Ovary (tissue), 9 donors: ENCODE results near the gene DRAP1. TPM values are rescaled to one million over a fixed set of nuclear protein-coding genes. Genes with fewer than 3 reads are reported as not detected.

Experiments
- DNase-seq, 5 donors: peaks; one replicate each; pipeline ENCODE4 v3.0.0-alpha.2; 2019 to 2020
- H3K27ac ChIP-seq, 2 donors: fragments of 200-600 bp; one replicate each; pipeline versions ENCODE4 v1.5.1 to v1.8.0; 2019 to 2022
- H3K27me3 ChIP-seq: fragments of 200-600 bp; one replicate; pipeline ENCODE4 v1.8.0; 2022
- H3K36me3 ChIP-seq: fragments of 200-600 bp; sonication (generic); one replicate; pipeline ENCODE4 v1.5.1; 2019
- H3K4me1 ChIP-seq: one replicate; pipeline ENCODE4 v1.8.1; 2013; ENCODE audit warnings: mild to moderate bottlenecking, moderate library complexity; ENCODE audit not compliant: insufficient read depth
- H3K4me3 ChIP-seq: fragments of 200-600 bp; sonication (generic); one replicate; pipeline ENCODE4 v1.5.1; 2017
- H3K9me3 ChIP-seq, 2 donors: fragments of 200-600 bp in 1 of 2; sonication (generic) in 1 of 2; one replicate each; pipeline versions ENCODE4 v1.5.1 to v1.8.1; 2013 to 2019; ENCODE audit warnings: mild to moderate bottlenecking in 1 of 2, moderate library complexity in 1 of 2
- EP300 ChIP-seq: sonication (generic); formaldehyde crosslinking; IDR thresholded peaks from one replicate; pipeline ENCODE4 v1.6.1; 2017; ENCODE audit warnings: antibody characterized with exemption
- POLR2A ChIP-seq: fragments of 450-650 bp; IDR thresholded peaks from one replicate; pipeline ENCODE4 v1.6.1; 2017; ENCODE audit warnings: antibody characterized with exemption, mild to moderate bottlenecking, moderate library complexity
- WGBS, 3 donors: extraction: QIAGEN DNeasy Blood & Tissue Kit in 1 of 3; methylation state at CpG; one replicate each; pipeline versions ENCODE4 v1.1.5 to v1.1.7; 2013 to 2017; 5-methylcytosine and 5-hydroxymethylcytosine counted together
- intact Hi-C, 4 donors: fragments of 100-400 bp; cut with DNase I; formaldehyde crosslinking; loops; one replicate each; pipeline versions ENCODE4 v1.11.0 to v1.15.1; 2022 to 2023
- polyA plus RNA-seq, 2 donors: library from polyadenylated mRNA; stranded (reverse); fragments of 200-250 nt in 1 of 2; fragments of 350-450 nt in 1 of 2; fragmentation: Illumina TruSeq in 1 of 2; extraction: RNeasy Lipid Tissue Mini Kit (QIAGEN cat#74804) in 1 of 2; gene quantifications; one replicate each; pipeline ENCODE4 v1.2.3, GENCODE V29; 2013 to 2014
- total RNA-seq, 7 donors: library from RNA; depleted of rRNA in 2 of 7; stranded (reverse); fragments of >200 nt in 2 of 7; fragmentation: NEBNext Ultra II Directional in 3 of 7; extraction: Animal tissue kit (Norgen Biotek cat#: 25700) in 3 of 7; gene quantifications; one replicate each; pipeline versions ENCODE4 v1.1.0 to v1.2.4, GENCODE V29; 2016 to 2023
- TF ChIP-seq, protein P1 (sequence below), 3 donors: fragments of 450-650 bp in 2 of 3; fragments of 200-600 bp in 1 of 3; IDR thresholded peaks; one replicate each; pipeline versions ENCODE4 v1.5.1 to v1.8.0; 2016 to 2022; ENCODE audit warnings: antibody characterized with exemption in 3 of 3, mild to moderate bottlenecking in 1 of 3
- donor health status: DM: no; HTN: no; CAD: no; lungs with moderate emphysema.
- donor health status: DM: no; HTN: no; CAD: no.
- donor health status: Bipolar disorder and iron deficiency.
- donor health status: DM: yes; HTN: yes; CAD: no.
- donor health status: DM: no; HTN: no; CAD: no.
- donor health status: DM: yes; HTN: yes; CAD: no.

The DRAP1 gene
- total and polyA plus RNA-seq, 9 donors, result 22.2 to 86.7 (median 78.3) TPM

DNA sequence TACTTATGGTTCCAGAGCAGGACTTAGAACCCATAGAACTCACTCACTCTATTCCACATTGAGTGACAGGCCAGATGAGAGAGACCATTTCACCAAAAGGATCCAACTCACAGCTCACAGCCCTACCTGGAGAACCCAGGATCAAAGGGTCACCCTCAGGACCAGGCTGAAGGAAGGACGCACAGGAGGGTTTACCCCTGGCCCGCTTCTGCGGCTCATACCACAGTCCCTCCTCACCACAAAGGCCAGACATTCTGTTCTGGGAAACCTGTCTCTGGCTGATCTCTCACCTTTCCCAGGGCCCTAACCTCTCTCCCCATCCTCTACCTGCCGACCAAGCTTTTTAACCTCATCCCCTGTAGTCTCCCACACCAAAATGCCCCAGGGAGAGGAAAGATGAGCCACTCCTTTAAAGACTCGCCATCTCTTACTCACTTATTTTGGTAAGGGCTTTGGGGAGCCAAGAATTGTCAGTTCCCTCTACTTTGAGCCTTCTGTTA, 23.7 kb upstream of the DRAP1 start:
- H3K36me3 ChIP-seq, result no peaks in the 10 kb centered on the region
- H3K27me3 ChIP-seq, result peaks cover 4% of the 10 kb centered on the region
- DNase-seq, result no peak
- H3K4me3 ChIP-seq, result no peak overlapping the region
- intact Hi-C loops, result no loop called here
- no peaks in the 10 kb centered on the region for H3K9me3 ChIP-seq
- no peak overlapping the region for H3K27ac ChIP-seq
- TF ChIP-seq EP300, result no peak
- TF ChIP-seq POLR2A, result no peak
- TF ChIP-seq, protein P1, sequence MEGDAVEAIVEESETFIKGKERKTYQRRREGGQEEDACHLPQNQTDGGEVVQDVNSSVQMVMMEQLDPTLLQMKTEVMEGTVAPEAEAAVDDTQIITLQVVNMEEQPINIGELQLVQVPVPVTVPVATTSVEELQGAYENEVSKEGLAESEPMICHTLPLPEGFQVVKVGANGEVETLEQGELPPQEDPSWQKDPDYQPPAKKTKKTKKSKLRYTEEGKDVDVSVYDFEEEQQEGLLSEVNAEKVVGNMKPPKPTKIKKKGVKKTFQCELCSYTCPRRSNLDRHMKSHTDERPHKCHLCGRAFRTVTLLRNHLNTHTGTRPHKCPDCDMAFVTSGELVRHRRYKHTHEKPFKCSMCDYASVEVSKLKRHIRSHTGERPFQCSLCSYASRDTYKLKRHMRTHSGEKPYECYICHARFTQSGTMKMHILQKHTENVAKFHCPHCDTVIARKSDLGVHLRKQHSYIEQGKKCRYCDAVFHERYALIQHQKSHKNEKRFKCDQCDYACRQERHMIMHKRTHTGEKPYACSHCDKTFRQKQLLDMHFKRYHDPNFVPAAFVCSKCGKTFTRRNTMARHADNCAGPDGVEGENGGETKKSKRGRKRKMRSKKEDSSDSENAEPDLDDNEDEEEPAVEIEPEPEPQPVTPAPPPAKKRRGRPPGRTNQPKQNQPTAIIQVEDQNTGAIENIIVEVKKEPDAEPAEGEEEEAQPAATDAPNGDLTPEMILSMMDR (IDR thresholded peaks at IDR 0.05), result no peak
- peaks cover 16% of the 10 kb centered on the region for H3K4me1 ChIP-seq
- WGBS, 3 donors, result 89 to 92% (median 92%) methylated on average over 5 of the region's 5 CpGs

DNA sequence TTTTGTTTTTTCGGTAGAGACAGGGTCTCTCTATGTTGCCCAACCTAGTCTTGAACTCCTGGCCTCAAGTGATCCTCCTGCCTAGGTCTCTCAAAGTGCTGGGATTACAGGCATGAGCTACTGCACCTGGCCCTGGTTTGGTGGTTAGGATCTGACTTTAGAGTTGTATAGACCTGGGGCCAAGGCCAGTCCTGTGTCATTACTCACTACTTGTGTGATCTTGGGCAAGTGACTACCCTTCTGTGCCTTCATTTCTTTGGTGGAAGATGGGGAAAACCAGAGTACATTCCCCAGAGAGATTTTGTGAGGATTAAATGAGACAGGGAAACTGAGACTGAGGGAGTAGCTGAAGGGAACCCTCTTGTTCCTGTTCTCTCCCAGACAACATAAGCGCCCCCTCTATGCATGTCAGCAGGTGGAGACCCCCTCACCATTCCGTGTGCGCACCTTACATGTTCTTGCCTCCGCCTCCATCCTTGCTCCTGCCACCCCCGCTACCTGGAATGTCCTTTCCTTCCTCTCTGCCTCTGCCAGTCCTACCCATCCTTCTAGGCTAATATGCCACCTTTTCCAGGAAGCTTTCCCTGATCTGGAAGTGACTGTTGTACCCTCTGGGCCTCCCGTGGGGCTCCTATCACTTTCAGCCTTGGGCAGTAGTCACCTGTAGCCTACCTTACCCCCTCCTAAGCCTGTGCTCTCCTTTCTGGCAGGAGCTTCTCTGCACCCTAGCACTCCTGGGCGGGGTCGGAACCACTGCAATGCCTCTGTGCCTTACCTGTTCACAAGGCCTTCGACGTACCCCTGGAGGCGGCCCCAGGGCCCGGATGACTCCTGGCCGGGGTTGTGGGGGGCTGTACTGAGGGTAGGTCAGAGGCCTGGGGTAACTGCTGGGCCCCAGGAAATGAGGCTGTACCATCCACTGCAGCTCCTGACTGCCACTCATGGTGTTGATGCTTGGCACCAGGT, 22.9 kb upstream of the DRAP1 start:
- 82 to 89% (median 87%) methylated on average over 14 of the region's 14 CpGs for WGBS, 3 donors
- DNase-seq, result no peak
- peaks cover 14% of the 10 kb centered on the region for H3K4me1 ChIP-seq

DNA sequence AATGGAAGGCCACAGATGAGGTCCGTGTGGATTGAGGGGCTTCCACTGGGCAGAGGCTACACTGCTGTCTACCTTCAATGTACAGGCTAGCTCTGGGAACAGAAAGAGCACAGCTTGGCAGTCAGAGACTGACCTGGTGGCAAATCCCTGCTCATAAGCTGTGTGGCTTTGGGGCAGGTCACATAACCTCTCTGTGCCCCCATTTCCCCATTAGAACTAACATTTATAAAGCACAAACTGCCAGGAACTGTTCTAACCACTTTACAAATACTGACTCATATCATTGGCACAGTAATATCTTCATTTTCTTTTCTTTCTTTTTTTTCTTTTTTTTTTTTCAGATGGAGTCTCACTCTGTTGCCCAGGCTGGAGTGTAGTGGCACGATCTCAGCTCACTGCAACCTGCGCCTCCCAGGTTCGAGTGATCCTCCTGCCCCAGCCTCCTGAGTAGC, 22.2 kb upstream of the DRAP1 start:
- Histone ChIP-seq H3K4me1 (peaks cover 12% of the 10 kb centered on the region), H3K4me3 (no peak overlapping the region), H3K27ac (no peak overlapping the region), H3K27me3 (peaks cover 4% of the 10 kb centered on the region), H3K9me3 (no peaks in the 10 kb centered on the region), H3K36me3 (no peaks in the 10 kb centered on the region)
- WGBS, 3 donors, result 84 to 88% (median 88%) methylated on average over 4 of the region's 4 CpGs
- DNase-seq, result no peak
- intact Hi-C loops, result no loop called here
- TF ChIP-seq, protein P1 (IDR thresholded peaks at IDR 0.05), result no peak
- TF ChIP-seq POLR2A, result no peak
- TF ChIP-seq EP300, result no peak

More for the DNA sequence above, 22.9 kb upstream of the DRAP1 start:
- Histone ChIP-seq H3K27me3 (peaks cover 4% of the 10 kb centered on the region), H3K27ac (no peak overlapping the region), H3K4me3 (no peak overlapping the region), H3K36me3 (no peaks in the 10 kb centered on the region), H3K9me3 (no peaks in the 10 kb centered on the region)
- no peak for TF ChIP-seq EP300
- intact Hi-C loops, result no loop called here

DNA sequence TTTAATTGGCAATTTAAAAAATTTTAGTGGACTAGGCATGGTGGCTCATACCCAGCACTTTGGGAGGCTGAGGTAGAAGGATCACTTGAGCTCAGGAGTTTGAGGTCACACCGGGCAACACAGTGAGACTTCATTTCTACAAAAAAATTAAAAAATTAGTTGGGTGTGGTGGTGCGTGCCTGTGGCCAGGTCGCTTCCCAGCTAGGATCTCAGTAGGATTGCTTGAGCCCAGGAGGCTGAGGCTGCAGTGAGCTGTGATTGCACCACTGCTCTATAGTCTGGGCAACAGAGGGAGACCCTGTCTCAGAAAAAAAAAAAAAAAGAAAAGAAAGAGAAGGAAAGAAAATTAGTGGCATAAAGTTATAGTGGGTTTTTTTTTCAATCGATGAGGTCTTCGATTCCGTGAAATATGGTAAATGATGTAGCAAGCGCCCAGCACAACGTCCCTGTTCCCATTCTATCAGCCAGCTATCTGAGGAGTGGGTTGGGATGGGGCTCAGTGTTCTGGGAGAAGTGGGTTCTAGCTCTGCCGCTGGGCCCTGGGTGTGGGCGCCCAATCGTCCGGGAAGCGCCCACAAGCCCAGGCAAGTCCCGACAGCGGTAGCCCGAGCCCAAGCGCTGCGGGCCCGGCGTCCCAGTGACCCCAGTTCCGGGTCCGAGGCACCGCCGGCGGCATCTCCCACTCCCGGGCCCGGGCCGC, 20.4 kb upstream of the DRAP1 start:
- WGBS, 3 donors, result 21 to 26% (median 25%) methylated on average over 26 to 28 of the region's 28 CpGs
- TF ChIP-seq POLR2A (no peak), EP300 (no peak)
- TF ChIP-seq, protein P1 (IDR thresholded peaks at IDR 0.05), result no peak
- Histone ChIP-seq H3K27me3 (peaks cover 4% of the 10 kb centered on the region), H3K36me3 (no peaks in the 10 kb centered on the region), H3K4me1 (peaks cover 2% of the 10 kb centered on the region), H3K4me3 (peak overlapping the region; percentile 31), H3K9me3 (no peaks in the 10 kb centered on the region), H3K27ac (no peak overlapping the region)
- no peak for DNase-seq
- intact Hi-C loops, result no loop called here
